ENCODE measurements around the gene SAMD11. TPM values are rescaled to one million over a fixed set of nuclear protein-coding genes. Genes with fewer than 3 reads are reported as not detected.

The SAMD11 gene
- total and polyA plus RNA-seq, 2 of the 13 experiments (the other 11 are each of a cell fraction or from before 2014, with no cell fraction given), result 0.11 TPM; not detected in 1

DNA sequence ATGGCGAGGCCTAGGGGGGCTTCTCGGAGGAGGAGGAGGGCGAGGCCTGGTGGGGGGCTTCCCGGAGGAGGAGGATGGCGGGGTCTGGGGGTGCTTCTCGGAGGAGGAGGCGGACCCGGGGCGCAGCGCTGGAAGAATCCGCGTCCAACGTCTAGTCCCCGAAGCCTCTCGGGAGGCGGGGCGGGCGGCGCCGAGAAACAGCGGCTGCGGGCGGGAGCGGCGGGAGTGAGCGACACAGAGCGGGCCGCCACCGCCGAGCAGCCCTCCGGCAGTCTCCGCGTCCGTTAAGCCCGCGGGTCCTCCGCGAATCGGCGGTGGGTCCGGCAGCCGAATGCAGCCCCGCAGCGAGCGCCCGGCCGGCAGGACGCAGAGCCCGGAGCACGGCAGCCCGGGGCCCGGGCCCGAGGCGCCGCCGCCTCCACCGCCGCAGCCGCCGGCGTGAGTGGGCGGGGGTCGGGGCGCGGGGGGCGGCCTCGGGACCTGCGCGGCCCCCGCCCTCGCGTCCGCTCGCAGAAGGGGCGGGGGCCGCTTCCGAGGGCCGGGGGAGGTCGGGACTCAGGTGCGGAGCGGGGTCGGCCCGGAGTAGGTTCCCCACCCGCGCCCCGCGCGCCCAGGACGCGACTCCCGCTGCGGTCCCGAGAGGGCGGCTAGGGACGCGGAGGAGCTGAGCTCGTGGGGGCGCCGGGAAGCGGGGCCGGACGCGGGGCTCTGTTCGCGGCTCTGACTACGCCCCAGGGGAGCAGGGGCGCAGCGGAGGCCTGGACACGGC is 36.8 kb downstream of the SAMD11 start, which contains the start of gene KLHL17 (continued):
- TF ChIP-seq, protein P1, sequence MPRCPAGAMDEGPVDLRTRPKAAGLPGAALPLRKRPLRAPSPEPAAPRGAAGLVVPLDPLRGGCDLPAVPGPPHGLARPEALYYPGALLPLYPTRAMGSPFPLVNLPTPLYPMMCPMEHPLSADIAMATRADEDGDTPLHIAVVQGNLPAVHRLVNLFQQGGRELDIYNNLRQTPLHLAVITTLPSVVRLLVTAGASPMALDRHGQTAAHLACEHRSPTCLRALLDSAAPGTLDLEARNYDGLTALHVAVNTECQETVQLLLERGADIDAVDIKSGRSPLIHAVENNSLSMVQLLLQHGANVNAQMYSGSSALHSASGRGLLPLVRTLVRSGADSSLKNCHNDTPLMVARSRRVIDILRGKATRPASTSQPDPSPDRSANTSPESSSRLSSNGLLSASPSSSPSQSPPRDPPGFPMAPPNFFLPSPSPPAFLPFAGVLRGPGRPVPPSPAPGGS (CRISPR knock-in tag; IDR thresholded peaks at IDR 0.05), result no peak
- TF ChIP-seq, protein P2, sequence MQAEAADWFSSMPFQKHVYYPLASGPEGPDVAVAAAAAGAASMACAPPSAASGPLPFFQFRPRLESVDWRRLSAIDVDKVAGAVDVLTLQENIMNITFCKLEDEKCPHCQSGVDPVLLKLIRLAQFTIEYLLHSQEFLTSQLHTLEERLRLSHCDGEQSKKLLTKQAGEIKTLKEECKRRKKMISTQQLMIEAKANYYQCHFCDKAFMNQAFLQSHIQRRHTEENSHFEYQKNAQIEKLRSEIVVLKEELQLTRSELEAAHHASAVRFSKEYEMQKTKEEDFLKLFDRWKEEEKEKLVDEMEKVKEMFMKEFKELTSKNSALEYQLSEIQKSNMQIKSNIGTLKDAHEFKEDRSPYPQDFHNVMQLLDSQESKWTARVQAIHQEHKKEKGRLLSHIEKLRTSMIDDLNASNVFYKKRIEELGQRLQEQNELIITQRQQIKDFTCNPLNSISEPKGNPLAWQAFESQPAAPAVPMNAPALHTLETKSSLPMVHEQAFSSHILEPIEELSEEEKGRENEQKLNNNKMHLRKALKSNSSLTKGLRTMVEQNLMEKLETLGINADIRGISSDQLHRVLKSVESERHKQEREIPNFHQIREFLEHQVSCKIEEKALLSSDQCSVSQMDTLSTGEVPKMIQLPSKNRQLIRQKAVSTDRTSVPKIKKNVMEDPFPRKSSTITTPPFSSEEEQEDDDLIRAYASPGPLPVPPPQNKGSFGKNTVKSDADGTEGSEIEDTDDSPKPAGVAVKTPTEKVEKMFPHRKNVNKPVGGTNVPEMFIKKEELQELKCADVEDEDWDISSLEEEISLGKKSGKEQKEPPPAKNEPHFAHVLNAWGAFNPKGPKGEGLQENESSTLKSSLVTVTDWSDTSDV (CRISPR knock-in tag; IDR thresholded peaks at IDR 0.05), result no peak
- TF ChIP-seq SP1 (IDR thresholded peaks at IDR 0.05) (no peak), SP1 (CRISPR knock-in tag; IDR thresholded peaks at IDR 0.05) (peak; percentile 77)

DNA sequence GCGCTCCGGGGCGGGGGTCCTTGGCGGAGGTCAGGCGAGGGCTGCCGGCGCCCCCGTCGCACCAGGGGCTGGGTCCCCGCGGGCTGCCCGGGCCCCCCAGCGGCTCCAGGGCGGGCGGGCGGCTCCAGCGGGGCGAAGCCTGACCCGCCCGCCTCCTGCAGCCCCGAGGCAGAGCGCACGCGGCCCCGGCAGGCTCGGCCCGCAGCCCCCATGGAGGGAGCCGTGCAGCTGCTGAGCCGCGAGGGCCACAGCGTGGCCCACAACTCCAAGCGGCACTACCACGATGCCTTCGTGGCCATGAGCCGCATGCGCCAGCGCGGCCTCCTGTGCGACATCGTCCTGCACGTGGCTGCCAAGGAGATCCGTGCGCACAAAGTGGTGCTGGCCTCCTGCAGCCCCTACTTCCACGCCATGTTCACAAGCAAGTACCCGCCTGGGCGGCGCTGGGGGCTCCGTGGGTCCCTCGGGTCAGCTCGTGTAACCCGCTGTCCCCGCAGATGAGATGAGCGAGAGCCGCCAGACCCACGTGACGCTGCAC is 37.5 kb downstream of the SAMD11 start:
- H2AFZ ChIP-seq (ENCODE audit: low read length), result no peak overlapping the region
- TF ChIP-seq, protein P3, sequence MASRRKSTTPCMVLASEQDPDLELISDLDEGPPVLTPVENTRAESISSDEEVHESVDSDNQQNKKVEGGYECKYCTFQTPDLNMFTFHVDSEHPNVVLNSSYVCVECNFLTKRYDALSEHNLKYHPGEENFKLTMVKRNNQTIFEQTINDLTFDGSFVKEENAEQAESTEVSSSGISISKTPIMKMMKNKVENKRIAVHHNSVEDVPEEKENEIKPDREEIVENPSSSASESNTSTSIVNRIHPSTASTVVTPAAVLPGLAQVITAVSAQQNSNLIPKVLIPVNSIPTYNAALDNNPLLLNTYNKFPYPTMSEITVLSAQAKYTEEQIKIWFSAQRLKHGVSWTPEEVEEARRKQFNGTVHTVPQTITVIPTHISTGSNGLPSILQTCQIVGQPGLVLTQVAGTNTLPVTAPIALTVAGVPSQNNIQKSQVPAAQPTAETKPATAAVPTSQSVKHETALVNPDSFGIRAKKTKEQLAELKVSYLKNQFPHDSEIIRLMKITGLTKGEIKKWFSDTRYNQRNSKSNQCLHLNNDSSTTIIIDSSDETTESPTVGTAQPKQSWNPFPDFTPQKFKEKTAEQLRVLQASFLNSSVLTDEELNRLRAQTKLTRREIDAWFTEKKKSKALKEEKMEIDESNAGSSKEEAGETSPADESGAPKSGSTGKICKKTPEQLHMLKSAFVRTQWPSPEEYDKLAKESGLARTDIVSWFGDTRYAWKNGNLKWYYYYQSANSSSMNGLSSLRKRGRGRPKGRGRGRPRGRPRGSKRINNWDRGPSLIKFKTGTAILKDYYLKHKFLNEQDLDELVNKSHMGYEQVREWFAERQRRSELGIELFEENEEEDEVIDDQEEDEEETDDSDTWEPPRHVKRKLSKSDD (CRISPR knock-in tag; IDR thresholded peaks at IDR 0.05; ENCODE audit: low read depth), result peak; percentile 54; the same call in 1 of the 2 replicates
- no peak for TF ChIP-seq STAT5B (CRISPR knock-in tag; IDR thresholded peaks at IDR 0.05)
- TF ChIP-seq, protein P4, sequence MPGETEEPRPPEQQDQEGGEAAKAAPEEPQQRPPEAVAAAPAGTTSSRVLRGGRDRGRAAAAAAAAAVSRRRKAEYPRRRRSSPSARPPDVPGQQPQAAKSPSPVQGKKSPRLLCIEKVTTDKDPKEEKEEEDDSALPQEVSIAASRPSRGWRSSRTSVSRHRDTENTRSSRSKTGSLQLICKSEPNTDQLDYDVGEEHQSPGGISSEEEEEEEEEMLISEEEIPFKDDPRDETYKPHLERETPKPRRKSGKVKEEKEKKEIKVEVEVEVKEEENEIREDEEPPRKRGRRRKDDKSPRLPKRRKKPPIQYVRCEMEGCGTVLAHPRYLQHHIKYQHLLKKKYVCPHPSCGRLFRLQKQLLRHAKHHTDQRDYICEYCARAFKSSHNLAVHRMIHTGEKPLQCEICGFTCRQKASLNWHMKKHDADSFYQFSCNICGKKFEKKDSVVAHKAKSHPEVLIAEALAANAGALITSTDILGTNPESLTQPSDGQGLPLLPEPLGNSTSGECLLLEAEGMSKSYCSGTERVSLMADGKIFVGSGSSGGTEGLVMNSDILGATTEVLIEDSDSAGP (CRISPR knock-in tag; IDR thresholded peaks at IDR 0.05; ENCODE audit: borderline replicate concordance), result 0 out of 2 replicates have a peak, but pooled peaks have one; percentile 31
- TF ChIP-seq, protein P5, sequence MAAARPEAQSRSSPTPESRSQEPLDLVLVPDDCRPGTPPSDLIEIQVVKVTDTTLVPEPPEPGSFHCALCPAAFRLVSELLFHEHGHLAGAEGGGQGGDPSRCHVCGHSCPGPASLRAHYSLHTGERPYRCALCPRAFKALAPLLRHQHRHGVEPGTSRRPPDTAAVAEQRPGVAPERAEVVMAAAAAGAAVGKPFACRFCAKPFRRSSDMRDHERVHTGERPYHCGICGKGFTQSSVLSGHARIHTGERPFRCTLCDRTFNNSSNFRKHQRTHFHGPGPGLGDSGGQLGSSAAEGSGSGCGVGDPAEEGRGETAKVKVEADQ (CRISPR knock-in tag; IDR thresholded peaks at IDR 0.05; ENCODE audit: borderline replicate concordance), result no peak
- no peak for TF ChIP-seq REPIN1 (CRISPR knock-in tag; IDR thresholded peaks at IDR 0.05; ENCODE audit: borderline replicate concordance, low read depth)

More for the DNA sequence above, 37.5 kb downstream of the SAMD11 start:
- Histone ChIP-seq H3K4me3 (replicated peaks in 1 of 3; ENCODE audit: insufficient read depth in 1 of 3, low read depth in 2 of 3, low read length in 3 of 3) (peak overlapping the region; percentile 83 to 100 (median 99); a peak in 5 of 6 replicates), H3K4me1 (ENCODE audit: insufficient read depth, low read length) (peaks cover 25% of the 10 kb centered on the region), H3K27ac (ENCODE audit: extremely low read length, insufficient read depth, low read length) (no peak overlapping the region), H3K9me3 (ENCODE audit: low read length) (no peaks in the 10 kb centered on the region), H3K9ac (ENCODE audit: insufficient read depth, low read depth, low read length) (peak overlapping the region; percentile 67), H3K79me2 (ENCODE audit: insufficient read depth, low read length) (peaks cover 21% of the 10 kb centered on the region), H3K4me2 (ENCODE audit: low read depth, low read length) (peak overlapping the region; percentile 88), H4K20me1 (ENCODE audit: insufficient read depth, low read length) (peaks cover 13% of the 10 kb centered on the region), H3K27me3 (ENCODE audit: control insufficient read depth in 1 of 2, insufficient read depth in 2 of 2, low read length in 2 of 2) (peaks cover 0 to 4% of the 10 kb centered on the region in 2 experiments; a peak in 1 of 5 replicates), H3K36me3 (replicated peaks in 1 of 2; ENCODE audit: control insufficient read depth in 1 of 2, insufficient read depth in 2 of 2, low read length in 2 of 2) (peaks cover 6 to 18% of the 10 kb centered on the region in 2 experiments)
- ATAC-seq (no peak), DNase-seq (ENCODE audit: low spot score) (no peak), FAIRE-seq (no peak)
- CTCF ChIA-PET (ENCODE audit: low intra/inter-chr PET ratio, low total read pairs), result no interaction called here
- BruUV-seq (replicated peaks), result no TSS peak
- 93% methylated on average over 3 of the region's 56 CpGs for WGBS (ENCODE audit: low lambda C conversion rate)
- POLR2A ChIA-PET, result no interaction called here
- intact Hi-C loops (cut with micrococcal nuclease; ENCODE audit: unreplicated experiment) (no loop called here), in situ Hi-C loops (cut with HindIII; ENCODE audit: extremely low pct_ligation_motif_present, low pct_unique_long_range_greater_than_20kb) (no loop called here)

All from HepG2 (cell line).